H1 (cell line): Measurements from ENCODE around the gene TAF10.

Experiments used
- CHD2 ChIP-seq: IDR thresholded peaks from 2 replicates; pipeline ENCODE4 v1.6.1; 2012; ENCODE audit warnings: low read length, improper control_type of control experiment
- EZH2 ChIP-seq: fragments of 200-600 bp; sonication (generic); IDR thresholded peaks from 2 replicates; pipeline ENCODE4 v1.7.1; 2012; ENCODE audit warnings: low read depth, mild to moderate bottlenecking, moderate library complexity, low read length, inconsistent platforms; ENCODE audit not compliant: severe bottlenecking
- GABPA ChIP-seq: IDR thresholded peaks from 2 replicates; pipeline ENCODE4 v1.6.1; 2011; ENCODE audit warnings: mild to moderate bottlenecking, low read length, moderate library complexity, borderline replicate concordance; ENCODE audit not compliant: insufficient read depth
- NRF1 ChIP-seq: IDR thresholded peaks from 2 replicates; pipeline ENCODE4 v1.6.1; 2011; ENCODE audit warnings: mild to moderate bottlenecking, low read depth, low read length, improper control_type of control experiment
- POLR2AphosphoS5 ChIP-seq: IDR thresholded peaks from 2 replicates; pipeline ENCODE4 v1.6.1; 2011; ENCODE audit warnings: low read depth, low read length
- RAD21 ChIP-seq, 2 experiments: IDR thresholded peaks in 1 of 2; conservative IDR thresholded peaks in 1 of 2; 2 replicates each; pipeline ENCODE4 v1.6.1; 2011; ENCODE audit warnings: low read depth in 2 of 2, low read length in 2 of 2, improper control_type of control experiment in 1 of 2, inconsistent platforms in 1 of 2, mild to moderate bottlenecking in 1 of 2, moderate library complexity in 1 of 2
- SP1 ChIP-seq: IDR thresholded peaks from 2 replicates; pipeline ENCODE4 v1.6.1; 2011; ENCODE audit warnings: low read depth, low read length
- SP4 ChIP-seq: IDR thresholded peaks from 2 replicates; pipeline ENCODE4 v1.6.1; 2012; ENCODE audit warnings: low read length, inconsistent platforms
- YY1 ChIP-seq: IDR thresholded peaks from 2 replicates; pipeline ENCODE4 v1.6.1; 2011; ENCODE audit warnings: low read depth, mild to moderate bottlenecking, low read length
- ZNF274 ChIP-seq: IDR thresholded peaks from 2 replicates; pipeline ENCODE4 v1.7.0; 2012; ENCODE audit warnings: low read length, borderline replicate concordance; ENCODE audit errors: extremely low read depth
- TF ChIP-seq, protein P1 (sequence below), 3 experiments: IDR thresholded peaks; 1 replicate in 2 of 3; 2 replicates in 1 of 3; pipeline versions ENCODE4 v1.5.1 to v1.6.1; 2011; ENCODE audit warnings: low read length in 3 of 3, mild to moderate bottlenecking in 3 of 3, inconsistent platforms in 2 of 3, low read depth in 1 of 3, moderate library complexity in 1 of 3; ENCODE audit not compliant: insufficient read depth in 1 of 3; ENCODE audit errors: control extremely low read depth in 1 of 3
- TF ChIP-seq, protein P2 (sequence below): IDR thresholded peaks from 2 replicates; pipeline ENCODE4 v1.6.1; 2012; ENCODE audit warnings: low read length, inconsistent platforms

DNA sequence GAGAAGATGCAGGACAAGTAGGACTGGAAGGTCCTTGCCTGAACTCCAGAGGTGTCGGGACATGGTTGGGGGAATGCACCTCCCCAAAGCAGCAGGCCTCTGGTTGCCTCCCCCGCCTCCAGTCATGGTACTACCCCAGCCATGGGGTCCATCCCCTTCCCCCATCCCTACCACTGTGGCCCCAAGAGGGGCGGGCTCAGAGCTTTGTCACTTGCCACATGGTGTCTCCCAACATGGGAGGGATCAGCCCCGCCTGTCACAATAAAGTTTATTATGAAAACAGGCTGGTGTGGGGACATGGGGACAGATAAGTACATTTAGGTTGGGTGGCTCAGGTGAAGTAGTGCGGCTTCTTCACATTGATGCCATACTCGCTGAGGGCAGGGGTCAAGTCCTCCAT lies 1.4 kb downstream of the TAF10 start:
- TF ChIP-seq ZNF274 (no peak), SP1 (no peak), YY1 (no peak), EZH2 (no peak), RAD21 (IDR thresholded peaks at IDR 0.05 in 1 of 2, conservative IDR thresholded peaks at IDR 0.05 in 1 of 2; ENCODE audit: low read depth in 2 of 2, low read length in 2 of 2) (no peak), CHD2 (no peak), GABPA (no peak), POLR2AphosphoS5 (no peak; the same call in 1 of the 2 replicates), SP4 (no peak), NRF1 (no peak)
- TF ChIP-seq, protein P1, sequence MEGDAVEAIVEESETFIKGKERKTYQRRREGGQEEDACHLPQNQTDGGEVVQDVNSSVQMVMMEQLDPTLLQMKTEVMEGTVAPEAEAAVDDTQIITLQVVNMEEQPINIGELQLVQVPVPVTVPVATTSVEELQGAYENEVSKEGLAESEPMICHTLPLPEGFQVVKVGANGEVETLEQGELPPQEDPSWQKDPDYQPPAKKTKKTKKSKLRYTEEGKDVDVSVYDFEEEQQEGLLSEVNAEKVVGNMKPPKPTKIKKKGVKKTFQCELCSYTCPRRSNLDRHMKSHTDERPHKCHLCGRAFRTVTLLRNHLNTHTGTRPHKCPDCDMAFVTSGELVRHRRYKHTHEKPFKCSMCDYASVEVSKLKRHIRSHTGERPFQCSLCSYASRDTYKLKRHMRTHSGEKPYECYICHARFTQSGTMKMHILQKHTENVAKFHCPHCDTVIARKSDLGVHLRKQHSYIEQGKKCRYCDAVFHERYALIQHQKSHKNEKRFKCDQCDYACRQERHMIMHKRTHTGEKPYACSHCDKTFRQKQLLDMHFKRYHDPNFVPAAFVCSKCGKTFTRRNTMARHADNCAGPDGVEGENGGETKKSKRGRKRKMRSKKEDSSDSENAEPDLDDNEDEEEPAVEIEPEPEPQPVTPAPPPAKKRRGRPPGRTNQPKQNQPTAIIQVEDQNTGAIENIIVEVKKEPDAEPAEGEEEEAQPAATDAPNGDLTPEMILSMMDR (IDR thresholded peaks at IDR 0.05; ENCODE audit: control extremely low read depth in 1 of 3, insufficient read depth in 1 of 3, low read depth in 1 of 3, low read length in 3 of 3) = no peak
- TF ChIP-seq, protein P2, sequence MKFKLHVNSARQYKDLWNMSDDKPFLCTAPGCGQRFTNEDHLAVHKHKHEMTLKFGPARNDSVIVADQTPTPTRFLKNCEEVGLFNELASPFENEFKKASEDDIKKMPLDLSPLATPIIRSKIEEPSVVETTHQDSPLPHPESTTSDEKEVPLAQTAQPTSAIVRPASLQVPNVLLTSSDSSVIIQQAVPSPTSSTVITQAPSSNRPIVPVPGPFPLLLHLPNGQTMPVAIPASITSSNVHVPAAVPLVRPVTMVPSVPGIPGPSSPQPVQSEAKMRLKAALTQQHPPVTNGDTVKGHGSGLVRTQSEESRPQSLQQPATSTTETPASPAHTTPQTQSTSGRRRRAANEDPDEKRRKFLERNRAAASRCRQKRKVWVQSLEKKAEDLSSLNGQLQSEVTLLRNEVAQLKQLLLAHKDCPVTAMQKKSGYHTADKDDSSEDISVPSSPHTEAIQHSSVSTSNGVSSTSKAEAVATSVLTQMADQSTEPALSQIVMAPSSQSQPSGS = no peak
